Activated CD8-positive, alpha-beta memory T cell treated with anti-CD3 and anti-CD28 coated beads for 1 hour (primary cell): ENCODE measurements around the gene CD7.
A peak's percentile ranks its signal among the peaks of the same experiment; 100 is the strongest.

Source experiments
- DNase-seq, 2 donors: peaks; one replicate each; pipeline ENCODE4 v3.0.0-alpha.2; 2020; ENCODE audit warnings: low read depth in 1 of 2; ENCODE audit errors: extremely low read depth in 1 of 2

CD7 gene

DNA sequence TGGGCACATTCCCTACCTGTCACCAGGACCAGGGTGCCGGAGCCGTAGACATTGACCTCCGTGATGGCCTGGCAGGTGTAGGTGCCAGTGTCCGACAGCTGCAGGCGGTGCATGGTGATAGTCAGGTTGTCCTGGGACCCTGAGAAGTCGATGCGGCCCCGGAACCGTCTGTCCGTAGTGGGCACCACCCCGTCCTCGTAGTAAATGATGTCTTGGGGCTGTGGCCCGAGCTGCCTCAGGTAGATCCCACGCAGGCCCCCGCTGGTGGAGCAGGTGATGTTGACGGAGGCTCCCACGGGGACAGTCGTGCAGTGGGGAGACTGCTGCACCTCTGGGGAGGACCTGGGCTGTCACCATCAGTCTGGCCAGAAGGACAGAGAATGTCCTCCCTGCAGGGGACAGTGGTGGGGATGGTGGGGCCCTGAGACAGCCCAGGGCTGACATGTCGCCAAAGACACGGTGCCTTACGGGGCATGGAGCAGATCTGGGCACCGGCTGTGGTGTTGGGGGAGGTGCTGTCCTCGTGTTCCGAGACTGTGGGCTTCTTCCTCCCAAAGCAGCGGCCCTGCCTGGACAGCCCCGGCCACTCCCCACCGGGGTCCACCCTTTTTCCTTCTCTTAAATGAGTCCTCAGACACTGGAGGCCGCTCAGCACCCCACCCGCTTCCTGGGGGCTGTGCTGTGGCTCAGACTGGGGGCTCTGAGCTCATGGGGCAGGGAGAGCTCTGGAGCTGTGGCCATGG lies 586 bp downstream of the CD7 start:
- no peak for DNase-seq

DNA sequence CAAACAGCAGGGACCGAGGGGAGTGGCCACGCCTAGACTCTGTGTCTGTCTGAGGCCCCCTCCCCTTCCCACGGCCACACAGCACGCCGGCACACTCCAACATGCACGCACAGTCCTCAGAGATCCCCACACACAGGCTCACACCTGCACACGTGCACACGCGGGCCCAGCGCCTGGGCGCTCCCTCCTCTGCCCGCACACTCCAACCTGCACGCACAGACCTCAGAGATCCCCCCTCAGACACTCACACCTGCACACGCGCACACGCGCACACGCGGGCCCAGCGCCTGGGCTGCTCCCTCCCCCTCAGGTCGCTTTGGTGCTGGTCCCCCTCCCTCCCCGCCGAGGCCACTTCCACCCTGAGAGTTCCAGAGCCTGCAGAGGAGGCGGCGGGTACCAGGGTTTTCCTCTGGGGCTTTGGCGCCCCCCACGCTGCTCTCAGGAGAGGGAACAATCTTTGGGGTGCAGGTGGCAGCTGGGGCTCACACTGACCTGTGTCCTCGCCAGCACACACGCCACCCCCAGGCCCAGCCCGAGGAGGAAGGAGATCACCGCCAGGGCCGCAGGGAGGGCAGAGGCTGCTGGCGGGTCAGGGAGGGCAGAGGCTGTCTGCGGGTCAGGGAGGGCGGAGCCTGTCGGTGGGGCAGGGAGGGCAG lies 1.6 kb downstream of the CD7 start:
- DNase-seq, result peak in 1 of 2 donors; percentile 40

DNA sequence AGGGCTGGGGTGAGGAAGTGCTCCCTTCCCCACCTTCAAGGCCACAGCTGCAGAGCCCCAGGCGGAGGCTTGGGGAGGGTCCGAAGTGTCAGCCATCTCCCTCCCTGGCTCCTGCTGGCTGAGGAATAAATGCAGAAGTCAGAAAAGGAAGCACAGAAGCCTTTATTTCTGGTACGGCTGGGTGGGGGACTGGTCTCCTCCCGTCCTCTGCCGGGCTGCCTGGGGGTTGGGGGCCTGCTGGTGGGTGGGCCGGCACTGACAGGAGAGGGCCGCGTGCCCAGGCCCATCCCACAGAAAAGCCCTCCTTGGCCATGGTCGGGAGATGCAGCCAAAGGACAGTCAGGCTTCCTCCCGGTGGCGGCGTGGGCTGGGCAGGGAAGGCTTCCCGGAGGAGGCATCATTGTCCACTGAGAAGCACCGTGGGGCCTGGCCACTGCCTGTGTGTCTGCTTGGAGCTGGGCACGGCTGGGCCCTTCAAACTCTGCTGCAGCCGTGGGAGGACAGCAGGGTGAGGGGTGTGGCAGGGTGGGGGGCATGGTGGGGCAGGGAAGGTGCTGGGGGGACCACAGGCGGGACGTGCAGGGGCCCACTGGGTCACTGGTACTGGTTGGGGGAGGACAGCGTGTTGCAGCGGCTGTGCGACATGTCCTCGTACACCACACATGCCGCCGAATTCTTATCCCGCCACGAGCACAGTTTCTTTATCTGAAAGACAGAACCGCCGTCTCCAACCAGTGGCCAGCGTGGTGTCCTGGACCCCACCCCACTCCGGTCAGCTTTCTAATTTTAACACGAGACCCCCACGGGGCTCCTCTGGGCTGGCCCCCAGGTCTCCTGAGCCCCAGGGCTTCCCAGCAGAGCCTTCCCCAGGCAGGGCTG lies 2.4 kb downstream of the CD7 start:
- DNase-seq, result no peak

DNA sequence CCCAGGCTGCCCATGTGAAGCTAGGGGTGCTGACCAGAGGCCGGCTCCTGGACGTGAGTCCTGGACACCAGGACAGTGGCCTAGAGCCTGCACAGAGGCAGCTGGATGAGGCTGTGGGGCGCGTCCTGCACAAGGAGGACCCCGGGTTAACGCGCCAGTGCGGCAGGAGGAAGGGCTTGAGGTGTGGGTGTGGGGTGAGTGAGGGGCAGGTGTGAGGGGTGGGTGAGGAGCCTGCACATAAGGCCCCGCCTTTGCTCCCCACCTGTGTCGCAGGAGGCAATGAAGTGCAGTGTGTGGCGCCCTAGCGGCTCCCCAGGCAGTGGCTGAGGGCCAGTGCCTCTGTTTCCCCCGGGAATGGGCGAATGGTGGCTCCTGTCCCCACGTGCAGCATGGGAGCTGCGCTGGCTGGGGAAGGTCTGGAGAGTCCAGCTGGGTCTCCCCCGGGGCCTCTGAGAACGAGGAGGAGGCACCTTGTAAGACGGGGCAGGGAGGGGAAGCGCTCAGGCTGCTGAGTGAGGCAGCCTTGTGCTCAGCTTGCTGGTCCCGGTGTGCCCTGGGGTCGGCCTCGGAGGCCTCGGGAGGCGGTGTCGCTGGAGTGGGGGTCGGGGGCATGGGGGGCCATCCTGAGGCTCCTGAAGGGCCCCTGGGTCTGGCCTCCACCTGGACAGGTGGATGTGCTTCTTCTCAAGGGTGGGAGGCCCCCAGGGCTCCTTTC lies 3.2 kb downstream of the CD7 start:
- DNase-seq, result no peak

DNA sequence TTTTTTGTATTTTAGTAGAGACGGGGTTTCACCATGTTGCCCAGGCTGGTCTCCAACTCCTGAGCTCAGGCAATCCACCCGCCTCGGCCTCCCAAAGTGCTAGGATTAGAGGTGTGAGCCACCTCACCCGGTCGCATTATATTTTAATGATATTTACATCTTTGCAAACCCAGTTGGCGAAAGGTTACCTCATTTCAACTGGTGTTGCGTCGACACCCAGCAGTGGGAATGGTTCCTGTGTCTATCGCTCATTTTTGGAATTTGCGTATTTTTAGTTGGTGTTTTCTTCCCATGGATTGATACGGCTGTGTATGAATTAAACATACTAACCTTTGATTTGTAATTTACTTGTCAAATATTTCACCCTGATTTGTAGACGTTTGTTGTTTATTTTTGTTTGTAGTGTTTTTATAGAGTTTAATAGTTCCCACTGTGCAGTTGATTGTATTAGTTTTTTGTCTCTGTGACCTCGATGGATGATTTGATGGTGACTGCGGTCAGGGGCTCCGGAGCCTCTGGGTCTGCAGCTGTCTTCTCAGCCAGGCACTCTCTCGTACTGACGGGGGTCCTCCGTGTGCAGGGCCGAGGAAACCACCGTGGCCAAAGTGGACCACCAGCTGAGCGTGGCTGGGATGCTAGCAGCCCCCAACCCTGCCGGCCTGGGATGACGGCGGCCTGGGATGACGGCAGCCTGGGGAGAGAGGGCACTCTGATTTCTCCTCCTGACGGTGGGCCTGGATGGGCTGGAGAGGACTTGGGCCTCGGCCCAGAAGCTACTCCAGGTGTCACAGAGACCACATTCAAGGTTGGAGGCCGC lies 4.0 kb downstream of the CD7 start:
- DNase-seq, result no peak

DNA sequence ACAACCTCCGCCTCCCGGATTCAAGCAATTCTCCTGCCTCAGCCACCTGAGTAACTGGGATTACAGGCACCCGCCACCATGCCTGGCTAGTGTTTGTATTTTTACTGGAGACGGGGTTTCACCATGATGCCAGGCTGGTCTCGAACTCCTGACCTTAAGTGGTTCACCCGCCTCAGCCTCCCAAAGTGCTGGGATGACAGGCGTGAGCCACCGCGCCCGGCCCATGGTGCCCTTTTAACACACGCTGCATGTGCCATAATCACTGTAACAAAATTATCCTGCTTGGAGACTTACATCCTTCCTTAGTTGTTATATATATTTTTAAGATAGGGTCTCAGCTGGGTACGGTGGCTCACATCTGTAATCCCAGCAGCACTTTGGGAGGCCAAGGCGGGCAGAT lies 5.4 kb downstream of the CD7 start:
- no peak for DNase-seq

DNA sequence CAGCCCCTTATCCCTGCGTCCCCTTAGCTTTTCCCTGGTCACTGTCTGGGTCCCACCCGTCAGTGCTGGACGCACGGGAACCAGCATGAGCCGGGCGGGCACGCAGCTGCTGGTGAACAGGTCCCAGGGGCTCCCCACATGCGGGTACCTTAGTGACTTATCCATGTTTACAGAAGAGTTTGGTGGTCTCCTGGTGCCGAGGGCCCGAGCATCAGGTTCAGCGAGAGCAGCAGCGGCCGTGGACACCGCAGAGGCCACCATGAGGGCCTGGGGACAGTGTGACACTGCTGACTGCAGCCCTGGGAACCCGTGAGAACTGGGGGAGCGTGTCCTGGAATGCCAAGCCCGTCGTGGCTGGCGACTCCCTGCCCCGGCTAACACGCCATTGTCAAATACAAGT lies 6.5 kb downstream of the CD7 start:
- no peak for DNase-seq

DNA sequence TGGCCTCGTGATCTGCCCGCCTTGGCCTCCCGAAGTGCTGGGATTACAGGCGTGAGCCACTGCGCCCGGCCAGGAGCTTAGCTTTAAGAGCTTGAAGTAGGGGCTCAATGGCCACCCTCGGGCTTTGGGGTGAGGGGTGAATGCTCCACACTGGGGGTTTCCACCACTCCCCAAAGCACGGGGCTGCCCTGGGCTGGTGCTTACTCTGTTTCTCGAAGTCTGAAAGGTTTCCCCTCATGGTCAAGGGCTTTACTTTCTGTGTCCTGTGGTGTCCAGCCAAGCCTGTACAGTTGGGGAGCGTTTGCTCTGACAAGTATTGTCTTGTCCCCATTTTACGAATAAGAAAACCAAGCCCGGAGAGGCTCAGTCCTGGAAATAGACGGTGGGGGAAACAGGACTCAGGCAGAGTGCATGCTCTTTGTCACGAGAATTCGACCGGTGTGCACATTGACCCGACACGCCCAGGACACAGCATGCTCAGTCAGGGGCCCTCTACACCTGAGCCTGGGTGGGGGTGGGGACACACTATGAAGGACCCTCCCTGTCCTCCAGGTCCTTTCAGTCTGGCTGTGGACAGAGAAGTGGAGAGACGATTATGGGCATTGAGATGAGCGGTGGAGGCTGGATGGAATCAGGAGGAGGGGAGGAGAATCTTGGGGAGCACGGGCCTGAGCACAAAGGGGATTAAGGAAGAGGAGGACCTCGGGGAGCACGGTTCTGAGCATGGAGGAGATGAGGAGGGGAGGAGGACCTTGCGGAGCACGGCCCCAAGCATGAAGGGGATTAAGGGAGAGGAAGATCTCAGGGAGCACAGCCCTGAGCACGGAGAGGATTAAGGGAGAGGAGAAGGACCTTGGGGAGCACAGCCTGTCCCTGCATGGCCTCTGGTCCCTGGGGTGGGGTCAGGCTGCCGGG lies 7.5 kb downstream of the CD7 start:
- no peak for DNase-seq

DNA sequence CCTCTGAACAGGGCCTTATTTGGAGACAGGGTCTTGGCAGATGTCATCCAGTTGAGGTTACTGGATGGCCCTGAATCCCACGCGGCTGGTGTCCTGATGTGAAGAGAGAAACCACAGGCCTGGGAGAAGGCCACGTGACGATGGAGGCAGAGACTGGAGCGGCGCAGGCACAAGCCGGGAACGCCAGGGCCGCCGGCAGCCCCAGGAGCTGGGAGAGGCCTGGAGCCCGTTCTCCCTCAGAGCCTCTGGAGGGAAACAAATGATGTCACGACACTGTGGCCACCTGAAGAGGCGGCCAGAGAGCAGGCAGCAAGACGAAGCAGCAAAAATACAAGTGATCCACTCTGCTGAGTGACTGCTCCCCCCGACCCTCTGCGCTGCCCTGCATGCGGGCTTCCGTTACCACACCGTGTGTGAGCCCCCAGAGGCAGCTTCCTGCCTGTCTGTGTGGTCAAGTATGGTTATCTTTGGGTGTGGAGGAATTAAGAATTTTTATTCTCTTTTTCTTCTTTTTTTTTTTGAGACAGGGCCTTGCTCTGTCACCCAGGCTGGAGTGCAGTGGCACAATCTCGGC lies 11.6 kb downstream of the CD7 start:
- no peak for DNase-seq

DNA sequence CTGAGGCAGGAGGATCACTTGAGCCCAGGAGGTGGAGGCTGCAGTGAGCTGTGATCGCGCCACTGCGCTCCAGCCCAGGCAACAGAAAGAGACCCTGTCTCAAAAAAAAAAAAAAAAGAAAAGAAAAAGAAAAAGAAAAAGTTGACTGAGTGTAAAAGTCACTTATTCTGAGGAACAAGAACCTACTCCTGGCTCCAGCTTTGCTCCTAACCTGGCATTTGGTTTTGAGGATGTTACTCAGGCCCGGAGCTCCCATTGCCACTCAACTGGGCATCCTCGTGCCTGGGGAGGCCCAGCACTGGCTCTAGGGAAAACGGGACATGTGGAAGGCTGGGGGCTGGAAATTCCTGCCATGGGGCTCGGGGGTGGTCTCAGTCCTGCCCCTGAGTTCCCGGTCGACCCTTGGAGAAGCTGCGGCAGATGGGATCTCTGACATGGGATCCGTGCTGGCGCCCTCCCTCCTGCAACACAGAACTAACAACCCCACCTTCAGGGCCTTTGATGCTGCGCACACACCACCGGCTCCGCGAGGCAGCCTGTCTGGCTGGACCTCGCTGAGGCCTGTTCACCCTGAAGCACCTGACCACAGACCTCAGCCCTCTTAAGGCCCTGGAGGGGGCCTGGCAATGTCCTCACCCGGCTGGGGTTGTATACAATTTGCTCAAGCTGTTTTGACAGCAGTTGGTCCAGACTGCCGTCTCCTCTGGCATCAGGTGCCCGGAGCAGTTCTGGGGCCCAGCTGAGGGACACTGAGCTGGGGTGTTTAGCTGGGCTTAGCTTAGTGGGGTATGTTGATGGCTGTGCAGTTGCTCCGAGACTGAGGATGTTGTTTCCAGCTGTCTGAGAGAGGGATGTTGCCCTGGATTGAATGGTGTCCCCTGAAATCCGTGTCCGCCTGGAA lies 12.3 kb downstream of the CD7 start:
- no peak for DNase-seq

DNA sequence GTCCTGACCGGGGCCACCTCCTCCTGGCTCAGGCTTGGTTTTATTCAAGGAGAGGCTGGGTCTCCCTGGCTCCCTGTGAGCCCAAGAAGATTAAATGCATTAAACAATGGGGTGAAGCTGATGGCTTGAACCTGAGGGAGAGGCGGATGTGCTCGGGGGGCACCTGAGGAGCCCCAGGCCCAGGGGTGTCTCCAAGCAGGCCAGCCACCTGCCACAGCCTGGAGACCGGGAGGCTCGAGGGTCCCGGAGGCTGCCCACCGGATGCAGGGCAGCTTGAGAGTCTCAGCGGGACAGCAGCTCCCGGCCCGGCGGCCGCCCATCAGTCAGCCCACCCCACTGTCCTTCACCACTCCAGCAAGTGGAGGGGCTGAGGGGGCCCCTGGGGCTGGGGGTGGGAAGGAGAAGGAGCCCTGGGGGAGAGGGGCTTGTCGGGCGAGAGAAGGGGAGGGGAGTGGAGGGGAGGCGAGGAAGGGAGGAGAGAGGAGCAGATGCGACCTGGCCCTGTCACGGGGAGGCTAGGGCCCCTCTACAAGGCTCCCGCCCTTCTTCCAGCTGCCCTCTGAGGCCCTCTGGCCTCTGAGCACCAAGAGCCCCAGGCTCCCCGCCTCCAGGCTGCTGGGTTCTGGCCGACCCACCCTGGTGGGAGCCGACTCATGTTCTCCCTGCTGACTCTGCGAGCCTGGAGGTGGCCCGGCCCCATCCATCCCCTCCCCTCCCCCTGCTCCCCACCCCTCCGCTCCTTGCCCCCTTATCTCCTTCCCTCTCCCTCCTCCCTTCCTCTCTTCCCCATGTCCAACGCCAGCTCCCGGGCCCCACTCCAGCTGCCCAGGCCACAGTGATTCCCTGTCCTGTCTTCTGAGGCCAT lies 13.2 kb downstream of the CD7 start:
- DNase-seq, result no peak

DNA sequence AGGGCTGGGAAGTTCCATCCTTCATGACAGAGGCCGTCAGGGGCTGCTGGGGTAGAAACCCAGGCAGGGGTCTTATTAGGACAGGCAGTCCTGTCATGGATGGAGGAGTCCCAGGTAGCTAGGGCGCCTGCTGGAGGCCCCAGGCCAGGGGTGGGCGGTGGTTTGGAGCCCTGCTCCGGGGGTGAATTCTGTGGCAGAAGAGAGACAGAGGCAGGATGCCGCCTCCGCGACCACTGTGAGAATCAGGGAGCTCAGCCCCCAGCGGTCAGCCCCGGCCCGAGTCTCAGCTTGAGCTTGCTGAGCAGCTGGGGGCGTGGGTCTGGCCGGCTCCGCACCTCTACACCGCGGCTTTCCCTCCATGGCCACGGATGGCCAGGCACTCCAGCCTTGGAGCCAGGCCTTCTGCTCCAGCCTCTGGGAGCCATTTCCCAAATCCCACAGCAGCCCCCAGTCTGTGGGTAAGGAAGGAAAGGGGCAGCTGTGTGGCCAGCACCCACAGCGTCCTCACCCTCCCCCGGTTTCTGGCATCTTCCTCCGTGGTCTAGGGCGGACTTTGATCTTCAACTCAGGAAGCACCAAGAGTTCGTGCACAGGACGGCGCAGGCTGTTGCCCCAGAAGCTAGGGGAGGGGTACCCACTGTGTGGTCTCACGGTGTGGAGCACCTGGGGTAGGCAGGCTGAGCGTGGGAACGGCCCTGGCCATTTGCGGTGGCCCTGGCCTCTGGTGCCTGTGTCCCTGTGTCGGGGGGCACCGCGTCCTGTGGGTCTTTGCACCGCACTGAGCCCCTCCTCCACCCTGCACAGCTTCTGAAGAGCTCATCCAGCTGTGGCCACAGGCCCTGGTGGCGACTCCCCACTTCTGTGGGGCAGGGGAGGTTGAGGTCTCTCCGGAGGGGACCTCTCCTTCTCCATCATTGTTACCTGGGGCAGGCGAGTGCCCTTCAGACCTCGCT lies 14.1 kb downstream of the CD7 start:
- DNase-seq, result no peak

DNA sequence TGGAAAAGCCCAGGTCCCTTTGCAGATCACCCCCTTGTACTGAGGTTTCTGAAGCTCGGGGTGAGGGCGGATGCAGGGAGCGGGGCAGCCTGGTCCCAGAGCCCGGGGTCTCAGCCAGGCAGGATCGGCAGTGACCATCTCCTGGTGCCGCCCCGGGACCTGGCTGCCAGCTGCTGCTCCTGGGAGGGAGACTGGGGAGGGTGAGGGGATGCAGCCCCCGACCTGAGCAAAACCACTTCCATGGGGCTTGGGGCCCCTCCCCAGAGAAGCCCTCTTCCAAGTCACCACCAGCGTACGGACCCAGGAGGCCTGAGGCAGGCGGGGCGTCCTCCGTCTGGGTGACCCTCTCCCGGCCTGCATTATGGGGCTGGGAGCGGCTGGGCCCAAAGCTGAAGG lies 14.8 kb downstream of the CD7 start:
- no peak for DNase-seq

DNA sequence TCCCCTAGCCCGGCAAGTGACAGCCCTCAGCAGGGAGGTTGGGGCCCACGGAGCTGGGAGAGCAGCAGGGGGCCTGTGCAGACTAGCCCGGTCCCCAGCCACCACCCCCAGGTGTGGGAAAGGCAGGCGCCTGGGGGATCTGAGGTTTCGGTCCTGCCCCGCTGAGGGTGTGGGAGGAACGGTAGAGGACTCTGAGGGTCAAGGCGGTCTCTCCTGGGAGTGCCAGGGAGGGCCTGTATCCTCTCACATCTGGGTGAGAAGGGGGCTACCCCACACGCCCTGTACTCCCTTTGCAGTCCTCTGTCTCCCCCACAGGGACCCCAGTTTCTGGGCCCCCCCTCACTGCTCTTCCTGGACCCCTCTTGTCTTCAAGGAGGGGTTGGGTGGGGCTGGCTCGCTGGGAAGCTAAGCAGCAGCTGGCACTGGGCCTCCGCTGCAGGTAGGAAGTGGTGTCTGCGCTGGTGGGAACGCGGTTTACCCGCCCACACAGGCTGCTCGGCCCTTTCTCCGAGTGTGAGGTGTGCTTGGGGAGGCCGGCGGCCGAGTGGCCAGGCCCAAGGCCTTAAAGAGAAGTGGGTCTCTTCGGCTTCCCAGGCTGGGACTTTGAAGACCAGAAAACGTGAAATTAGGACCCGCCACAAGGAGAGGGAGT lies 15.4 kb downstream of the CD7 start:
- DNase-seq, result peak in 1 of 2 donors; percentile 39

DNA sequence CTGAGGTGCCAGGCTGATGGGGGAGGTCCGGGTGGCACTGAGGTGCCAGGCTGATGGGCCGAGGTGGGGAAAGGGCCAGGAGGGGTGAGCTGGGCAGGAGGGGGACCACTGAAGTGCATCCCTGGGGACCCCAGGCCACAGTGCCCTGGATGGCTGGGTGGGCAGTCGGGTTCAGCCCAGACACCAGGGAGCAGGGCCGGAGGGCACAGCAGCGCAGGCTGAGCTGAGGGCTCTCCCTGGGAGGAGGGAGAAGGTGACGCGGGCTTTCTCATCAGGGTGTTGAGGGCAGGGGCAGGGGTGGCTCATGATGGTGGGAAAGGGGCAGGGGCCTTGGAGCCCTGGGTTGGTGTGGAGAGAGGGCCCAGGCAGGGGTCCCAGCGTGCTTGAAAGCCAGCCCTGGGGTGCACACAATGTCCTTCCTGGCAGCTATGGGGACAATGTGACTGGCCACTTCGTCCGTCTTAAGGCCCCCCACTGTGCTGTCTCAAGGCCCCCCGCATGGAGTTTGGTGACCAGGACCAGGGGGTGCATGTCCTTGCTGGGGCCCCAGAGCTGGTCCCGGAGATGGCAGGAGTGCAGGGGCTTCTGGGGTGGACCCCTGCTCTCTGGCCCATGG lies 16.0 kb downstream of the CD7 start:
- no peak for DNase-seq
